Stimulated activated CD4-positive, alpha-beta T cell treated with anti-CD3 and anti-CD28 coated beads, TNF-alpha, amount 100 ng/mL, for 4 hours (primary cell): ENCODE measurements around the gene CCL15.
"Not testable (repeated sequence)": the region's sequence is repeated elsewhere in the genome, so short reads cannot be mapped to it uniquely, and the experiment has no call there.

ENCODE experiments used
- DNase-seq, 3 experiments: peaks; one replicate each; pipeline ENCODE4 v3.0.0-alpha.2; 2020; ENCODE audit warnings: low read depth in 3 of 3

Gene CCL15

DNA sequence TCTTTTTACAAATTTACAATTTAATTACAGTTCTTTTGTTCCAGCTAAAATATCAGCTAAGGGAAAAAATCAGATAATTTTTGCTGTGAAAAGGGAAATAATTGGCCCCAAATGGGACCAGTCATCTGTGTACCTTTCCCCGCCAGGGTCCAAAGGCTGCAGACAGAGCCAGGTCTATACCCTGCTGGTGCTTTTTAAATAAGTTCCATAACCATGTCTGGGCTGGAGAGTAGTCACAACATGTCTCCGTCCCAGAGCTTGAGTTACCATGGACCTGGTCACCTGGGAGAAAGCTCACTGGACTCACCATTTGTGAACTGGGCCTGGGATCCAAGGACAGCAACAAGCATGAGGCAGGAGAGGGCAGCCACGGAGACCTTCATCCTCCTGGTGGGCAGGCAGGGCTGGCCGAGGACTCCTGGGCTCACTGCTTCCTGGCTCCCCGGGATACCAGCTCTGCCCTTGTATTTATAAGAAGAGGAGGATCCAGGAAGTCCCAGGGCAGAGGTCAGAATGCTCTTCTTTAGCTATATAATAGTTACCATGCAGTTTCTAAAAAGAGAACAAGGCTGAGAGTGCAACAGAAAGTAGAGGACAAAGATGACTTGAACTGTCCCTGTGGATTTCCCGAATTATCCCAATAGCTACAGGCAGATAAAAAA lies at the start of gene CCL15:
TSS of gene CCL15 (minus strand) at position 444 of the 662 bp plus-strand sequence. CDS start at position 383, 61 bp downstream.
- no peak for DNase-seq

GRCh38 chr17:36049643-36050042 lies 48.3 kb upstream of the CCL15 start:
- DNase-seq: no peak

DNA sequence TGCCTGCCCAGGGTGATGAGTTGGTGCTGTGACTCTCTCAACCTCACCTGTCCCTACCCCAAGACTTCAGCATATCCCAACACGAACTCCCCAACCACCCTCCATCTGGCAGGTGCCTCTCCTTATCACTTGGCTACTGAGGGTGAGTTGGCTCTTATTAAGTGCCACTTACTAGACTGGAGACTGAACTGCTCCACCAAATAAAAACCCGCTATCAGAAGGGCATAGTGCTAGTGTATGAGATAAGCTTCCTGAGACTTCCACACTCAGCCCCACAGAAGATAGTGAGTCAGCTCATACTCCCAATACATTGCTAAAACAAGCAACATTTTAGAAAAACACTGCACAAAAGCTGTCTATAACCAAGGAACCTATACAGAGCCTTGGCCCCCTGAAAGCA lies 46.7 kb upstream of the CCL15 start:
- no peak for DNase-seq

- no peak for DNase-seq
These were observed 34.9 kb upstream of the CCL15 start for GRCh38 chr17:36036235-36036634.

DNA sequence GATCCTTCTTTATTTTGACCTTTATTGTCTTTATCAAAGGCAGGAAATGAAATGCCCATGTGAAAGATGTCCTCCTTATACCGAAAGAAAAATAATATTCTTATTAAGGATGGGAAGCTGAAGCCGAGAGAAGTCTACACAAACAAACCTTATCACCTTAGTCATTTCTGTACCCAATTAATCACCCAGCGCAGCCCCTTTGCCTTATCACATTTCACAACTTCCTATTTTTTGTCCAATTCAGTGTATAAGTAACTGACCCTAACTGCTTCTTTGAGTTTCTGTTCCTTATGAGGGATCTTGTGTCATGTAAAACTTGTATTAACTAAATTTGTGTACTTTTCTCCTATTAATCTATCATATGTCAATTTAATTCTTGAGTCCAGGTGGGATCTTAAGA lies 32.8 kb upstream of the CCL15 start:
- DNase-seq: no peak

GRCh38 chr17:36030956-36031355 lies 29.6 kb upstream of the CCL15 start:
- DNase-seq: no peak

DNA sequence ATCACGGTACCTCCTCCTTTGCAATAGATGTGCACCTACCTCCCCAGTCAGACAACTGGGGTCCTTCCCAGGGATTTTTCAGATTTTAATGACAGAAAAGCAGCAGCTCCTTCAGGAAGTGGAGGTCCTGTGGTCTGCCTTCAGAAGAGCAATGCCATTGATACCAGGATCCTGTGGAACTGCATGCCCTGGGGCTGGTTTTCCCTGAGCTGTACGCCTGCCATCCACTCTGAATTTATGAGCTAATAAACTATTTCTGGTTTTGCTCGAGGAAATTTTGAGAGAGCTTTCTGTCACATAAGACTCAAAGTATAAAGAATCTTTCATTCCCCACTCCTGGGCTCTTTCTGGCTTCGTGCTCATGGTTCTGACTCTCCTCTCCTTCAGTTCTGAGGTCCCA lies 26.4 kb upstream of the CCL15 start:
- DNase-seq: no peak

DNA sequence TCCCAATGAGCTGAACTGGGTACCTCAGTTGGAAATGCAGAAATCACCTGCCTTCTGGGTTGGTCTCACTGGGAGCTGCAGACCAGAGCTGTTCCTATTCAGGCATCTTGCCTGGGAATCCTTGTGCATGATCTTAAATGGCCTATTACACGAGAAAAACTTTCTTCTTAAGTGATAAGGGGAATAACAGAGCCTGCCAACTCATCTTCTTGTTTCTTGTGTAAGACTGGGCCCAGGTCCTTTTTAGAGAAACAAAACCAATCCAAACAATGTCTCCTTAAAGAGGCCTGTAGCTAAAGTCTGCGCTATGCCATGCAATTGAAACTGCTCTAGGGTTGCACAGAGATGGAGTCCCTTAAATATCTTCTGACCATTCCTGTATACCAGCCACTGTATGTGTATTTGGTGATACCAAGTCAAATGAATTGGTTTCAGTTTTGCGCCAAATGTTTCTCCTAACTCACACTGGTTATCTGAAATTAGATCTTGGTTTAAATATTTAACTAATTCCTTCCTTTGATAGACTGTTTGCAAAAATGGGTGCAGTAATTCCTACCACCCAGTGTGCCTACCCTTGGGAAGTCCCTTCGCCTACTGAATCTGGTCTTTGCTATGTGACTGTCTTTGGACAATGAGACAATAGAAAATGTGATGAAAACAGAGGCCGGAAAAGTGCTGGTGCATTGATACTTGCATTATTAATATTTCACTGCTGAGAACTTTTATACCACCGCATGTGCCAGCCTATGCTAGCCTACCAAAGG lies 22.9 kb upstream of the CCL15 start:
- DNase-seq: no peak

DNA sequence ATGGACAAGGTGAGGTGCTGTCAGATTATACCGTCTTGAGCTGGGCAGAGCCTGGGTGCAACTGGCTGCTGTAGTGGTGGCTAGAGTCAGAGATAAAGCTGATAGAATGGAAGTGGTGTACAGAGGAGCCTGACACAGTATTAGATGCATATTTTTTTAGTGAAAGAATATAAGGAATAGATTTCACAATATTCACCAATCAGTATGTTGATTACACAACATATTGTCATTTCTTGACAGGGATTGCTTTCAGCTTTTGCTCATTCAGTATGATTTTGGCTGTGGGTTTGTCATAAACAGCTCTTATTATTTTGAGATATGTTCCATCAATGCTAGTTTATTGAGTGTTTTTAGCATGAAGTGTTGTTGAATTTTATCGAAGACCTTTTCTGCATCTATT lies 18.1 kb upstream of the CCL15 start:
- no peak for DNase-seq

DNA sequence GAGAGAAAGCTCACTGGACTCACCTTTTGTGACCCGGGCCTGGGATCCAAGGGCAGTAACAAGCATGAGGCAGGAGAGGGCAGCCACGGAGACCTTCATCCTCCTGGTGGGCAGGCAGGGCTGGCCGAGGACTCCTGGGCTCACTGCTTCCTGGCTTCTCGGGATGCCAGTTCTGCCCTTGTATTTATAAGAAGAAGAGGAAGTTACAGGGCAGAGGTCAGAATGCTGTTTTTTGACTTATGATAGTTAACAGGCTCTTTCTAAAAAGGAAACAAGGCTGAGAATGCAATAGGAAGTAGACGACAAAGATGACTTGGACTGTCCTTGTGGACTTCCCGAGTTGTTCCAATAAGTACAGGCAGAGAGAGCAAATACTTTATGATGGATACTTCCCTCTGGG lies 16.4 kb upstream of the CCL15 start, which contains the start of gene CCL23:
TSS of gene CCL23 (minus strand) at position 174 of the 400 bp plus-strand sequence. CDS start at position 99, 75 bp downstream.
- DNase-seq: no peak

GRCh38 chr17:36016555-36016954 lies 15.2 kb upstream of the CCL15 start:
- DNase-seq: no peak

- DNase-seq: not testable (repeated sequence)
These were observed 14.5 kb upstream of the CCL15 start for GRCh38 chr17:36015895-36016294.

GRCh38 chr17:36014946-36015345 lies 13.6 kb upstream of the CCL15 start:
- DNase-seq: no peak

- no peak for DNase-seq
These were observed 9.8 kb upstream of the CCL15 start for GRCh38 chr17:36011201-36011600.

DNA sequence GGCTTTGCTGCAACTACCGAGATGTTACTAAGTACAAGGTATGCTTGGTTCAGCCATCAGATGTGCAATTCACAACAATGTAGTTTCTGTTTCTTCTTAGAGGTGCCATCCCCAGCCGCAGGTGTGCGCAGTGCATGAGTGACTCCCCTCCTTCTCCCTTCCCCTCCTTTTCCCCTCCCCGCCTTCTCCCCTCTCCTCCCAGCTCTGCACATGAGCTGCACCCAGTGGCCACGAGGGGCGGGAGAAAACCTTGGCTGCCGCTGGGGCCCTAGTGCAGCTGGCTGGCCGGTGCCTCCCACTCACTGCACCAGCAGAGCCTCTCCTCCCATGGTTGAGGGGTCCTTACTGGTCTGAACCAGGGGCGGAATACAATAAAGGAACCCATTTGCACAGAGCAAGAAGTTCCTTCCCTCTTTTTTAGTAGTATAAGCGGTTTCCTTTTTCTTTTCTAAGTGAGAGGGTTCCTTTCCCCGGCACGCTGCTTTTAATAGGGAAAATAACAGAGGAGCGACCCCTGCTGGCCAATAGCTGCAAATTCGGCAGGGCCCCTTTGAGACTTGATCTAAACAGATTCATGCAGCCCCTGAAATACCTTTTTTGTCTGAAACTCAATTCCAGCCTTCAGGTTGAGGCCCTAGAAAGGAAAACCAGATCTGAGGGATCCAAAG lies 7.8 kb upstream of the CCL15 start:
- no peak for DNase-seq

DNA sequence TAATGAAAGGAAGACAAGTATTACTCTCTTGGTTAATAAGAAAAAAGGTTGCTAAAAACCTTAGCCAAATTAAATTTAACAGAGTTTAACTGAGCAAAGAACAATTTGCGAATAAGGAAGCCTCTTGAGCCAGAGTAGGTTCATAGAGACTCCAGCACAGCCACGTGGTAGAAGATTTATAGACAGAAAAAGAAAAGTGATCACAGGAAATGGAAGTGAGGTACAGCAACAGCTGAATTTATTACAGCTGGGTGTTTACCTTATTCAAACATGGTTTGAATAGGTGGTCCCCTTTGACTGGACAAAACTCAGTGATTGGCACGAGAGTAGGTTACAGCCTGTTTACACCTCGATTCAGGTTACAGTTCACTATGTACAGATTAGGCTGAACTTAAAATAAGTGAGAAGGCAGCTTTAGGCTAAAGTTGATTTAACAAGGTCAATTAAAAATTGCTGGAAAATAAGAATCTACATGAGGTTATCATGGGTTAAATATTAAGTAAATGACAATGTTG lies 3.3 kb upstream of the CCL15 start:
- DNase-seq: no peak

- no peak for DNase-seq
These were observed 1.3 kb upstream of the CCL15 start for GRCh38 chr17:36002631-36003030.

GRCh38 chr17:36001862-36002603 lies 680 bp upstream of the CCL15 start:
- DNase-seq: no peak

DNA sequence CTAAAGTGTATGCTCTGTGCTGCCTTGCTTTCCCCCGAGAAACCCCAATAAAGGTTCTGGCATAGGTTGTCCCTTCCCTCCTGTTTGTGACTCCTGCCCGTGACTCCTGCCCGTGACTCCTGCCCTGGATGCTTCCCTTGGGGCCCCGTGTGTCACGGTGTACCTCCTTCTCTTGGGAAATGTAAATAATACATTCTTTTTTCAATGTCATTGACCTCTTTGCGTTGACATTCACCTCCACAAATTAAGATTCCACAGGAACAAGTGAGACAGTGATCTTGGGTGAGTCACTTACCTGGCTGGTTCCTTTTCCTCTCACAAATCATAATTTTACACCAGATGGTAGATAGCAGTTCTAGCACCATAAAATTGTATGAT lies 632 bp downstream of the CCL15 start:
- DNase-seq: no peak

GRCh38 chr17:35998756-35999155 lies 2.6 kb downstream of the CCL15 start:
- no peak for DNase-seq

- no peak for DNase-seq
These were observed 3.3 kb downstream of the CCL15 start for GRCh38 chr17:35998018-35998545.

DNA sequence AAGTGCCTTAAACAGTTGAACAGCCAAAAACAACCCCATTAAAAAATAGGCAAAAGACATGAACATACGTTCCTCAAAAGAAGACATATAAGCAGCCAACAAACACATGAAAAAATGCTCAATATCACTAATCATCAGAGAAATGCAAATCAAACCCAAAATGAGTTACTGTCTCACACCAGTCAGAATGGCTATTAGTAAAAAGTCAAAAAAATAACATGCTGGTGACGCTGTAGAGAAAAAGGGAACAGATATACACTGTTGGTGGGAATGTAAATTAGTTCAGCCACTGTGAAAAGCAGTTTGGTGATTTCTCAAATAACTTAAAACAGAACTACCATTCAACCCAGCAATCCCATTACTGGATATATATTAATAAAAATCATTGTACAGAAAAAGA lies 6.0 kb downstream of the CCL15 start:
- not testable (repeated sequence) for DNase-seq
